Mesenchymal stem cell (in vitro differentiated cells and primary cell): ENCODE measurements around the gene CCDC127.

Experiments
- DNase-seq: peaks from one replicate; pipeline ENCODE4 v3.0.0-alpha.2; 2013
- H2AFZ ChIP-seq: one replicate; pipeline ENCODE4 v1.6.1; 2013; ENCODE audit warnings: low read depth, mild to moderate bottlenecking, control low read depth, inconsistent platforms, low read length, moderate library complexity
- H2AK5ac ChIP-seq: 2 replicates; pipeline ENCODE4 v1.6.1; 2013; ENCODE audit warnings: low read length, moderate library complexity, mild to moderate bottlenecking, inconsistent platforms; ENCODE audit not compliant: severe bottlenecking
- H2BK120ac ChIP-seq: one replicate; pipeline ENCODE4 v1.6.1; 2013; ENCODE audit warnings: low read depth, mild to moderate bottlenecking, inconsistent platforms, low read length, moderate library complexity
- H2BK12ac ChIP-seq, 2 experiments: one replicate each; pipeline ENCODE4 v1.6.1; 2013; ENCODE audit warnings: inconsistent platforms in 2 of 2, low read length in 2 of 2, mild to moderate bottlenecking in 2 of 2, moderate library complexity in 2 of 2, control low read depth in 1 of 2
- H2BK15ac ChIP-seq: one replicate; pipeline ENCODE4 v1.6.1; 2013; ENCODE audit warnings: mild to moderate bottlenecking, low read depth, inconsistent platforms; ENCODE audit not compliant: poor library complexity, severe bottlenecking
- H2BK5ac ChIP-seq: 2 replicates; pipeline ENCODE4 v1.6.1; 2013; ENCODE audit warnings: low read depth, mild to moderate bottlenecking, low read length, control low read depth, inconsistent platforms; ENCODE audit not compliant: poor library complexity, severe bottlenecking
- H3K14ac ChIP-seq, 2 experiments: one replicate each; pipeline ENCODE4 v1.6.1; 2013; ENCODE audit warnings: inconsistent platforms in 2 of 2, low read length in 2 of 2, control low read depth in 1 of 2, mild to moderate bottlenecking in 1 of 2, moderate library complexity in 1 of 2
- H3K18ac ChIP-seq, 2 experiments: one replicate each; pipeline ENCODE4 v1.6.1; 2013; ENCODE audit warnings: inconsistent platforms in 2 of 2, low read length in 2 of 2, control low read depth in 1 of 2, low read depth in 1 of 2, mild to moderate bottlenecking in 1 of 2
- H3K23ac ChIP-seq, 2 experiments: one replicate each; pipeline ENCODE4 v1.6.1; 2013; ENCODE audit warnings: inconsistent platforms in 2 of 2, low read length in 2 of 2, mild to moderate bottlenecking in 2 of 2, moderate library complexity in 2 of 2, control low read depth in 1 of 2
- H3K27ac ChIP-seq: 2 replicates; pipeline ENCODE4 v1.5.1; 2013; ENCODE audit warnings: mild to moderate bottlenecking, moderate library complexity, low read length, control low read depth, inconsistent platforms; ENCODE audit not compliant: poor library complexity, severe bottlenecking
- H3K27me3 ChIP-seq, 2 experiments: 2 replicates each; pipeline versions ENCODE4 v1.6.1 to v1.7.0; 2013; ENCODE audit warnings: low read length in 2 of 2, mild to moderate bottlenecking in 2 of 2, moderate library complexity in 2 of 2, control low read depth in 1 of 2, inconsistent platforms in 1 of 2; ENCODE audit not compliant: control insufficient read depth in 1 of 2, insufficient read depth in 1 of 2
- H3K36me3 ChIP-seq, 2 experiments: 2 replicates each; pipeline versions ENCODE4 v1.6.1 to v1.7.0; 2013; ENCODE audit warnings: low read length in 2 of 2, control low read depth in 1 of 2, inconsistent platforms in 1 of 2, low read depth in 1 of 2, mild to moderate bottlenecking in 1 of 2; ENCODE audit not compliant: insufficient read depth in 2 of 2, control insufficient read depth in 1 of 2
- H3K4ac ChIP-seq, 2 experiments: one replicate each; pipeline ENCODE4 v1.6.1; 2013; ENCODE audit warnings: inconsistent platforms in 2 of 2, low read length in 2 of 2, mild to moderate bottlenecking in 2 of 2, moderate library complexity in 2 of 2, control low read depth in 1 of 2, low read depth in 1 of 2
- H3K4me1 ChIP-seq: 2 replicates; pipeline ENCODE4 v1.6.1; 2013; ENCODE audit warnings: low read depth, low read length, control low read depth; ENCODE audit not compliant: control insufficient read depth, insufficient read depth
- H3K4me2 ChIP-seq: 2 replicates; pipeline ENCODE4 v1.6.1; 2013; ENCODE audit warnings: low read length, mild to moderate bottlenecking, inconsistent platforms; ENCODE audit not compliant: poor library complexity, severe bottlenecking
- H3K4me3 ChIP-seq, 2 experiments: 2 replicates each; pipeline versions ENCODE4 v1.5.1 to v1.7.0; 2013; ENCODE audit warnings: low read length in 2 of 2, mild to moderate bottlenecking in 2 of 2, control low read depth in 1 of 2, low read depth in 1 of 2; ENCODE audit not compliant: insufficient read depth in 1 of 2
- H3K79me1 ChIP-seq: replicated peaks from 2 replicates; pipeline ENCODE4 v1.6.1; 2013; ENCODE audit warnings: mild to moderate bottlenecking, control low read depth, low read length, inconsistent platforms; ENCODE audit not compliant: poor library complexity, severe bottlenecking
- H3K9ac ChIP-seq: 2 replicates; pipeline ENCODE4 v1.7.0; 2013; ENCODE audit warnings: mild to moderate bottlenecking, low read length, moderate library complexity
- H3K9me3 ChIP-seq: 2 replicates; pipeline ENCODE4 v1.7.0; 2013; ENCODE audit warnings: mild to moderate bottlenecking, low read length; ENCODE audit not compliant: control insufficient read depth
- H4K8ac ChIP-seq: one replicate; pipeline ENCODE4 v1.6.1; 2013; ENCODE audit warnings: inconsistent platforms, mild to moderate bottlenecking, low read length, moderate library complexity
- H4K91ac ChIP-seq: one replicate; pipeline ENCODE4 v1.6.1; 2013; ENCODE audit warnings: mild to moderate bottlenecking, low read length, inconsistent platforms
- WGBS: methylation state at CpG from one replicate; pipeline ENCODE4 v1.1.7; 2013; ENCODE audit warnings: mixed read lengths; 5-methylcytosine and 5-hydroxymethylcytosine counted together

CCDC127 gene

GRCh38 chr5:195401-196160 is 22.4 kb downstream of the CCDC127 start:
- no peaks in the 10 kb centered on the region for H3K4me1 ChIP-seq
- H3K4me2 ChIP-seq = no peak overlapping the region
- H3K36me3 ChIP-seq = peaks cover 7 to 42% of the 10 kb centered on the region in 2 experiments
- no peak overlapping the region for H2BK120ac ChIP-seq
- no peak overlapping the region for H3K27ac ChIP-seq
- no peak overlapping the region for H2AFZ ChIP-seq
- H3K4me3 ChIP-seq = no peak overlapping the region
- H2BK15ac ChIP-seq = no peak overlapping the region
- no peak overlapping the region for H3K14ac ChIP-seq
- H3K23ac ChIP-seq = no peak overlapping the region
- H2BK5ac ChIP-seq = no peak overlapping the region
- peaks cover 26% of the 10 kb centered on the region for H3K79me1 ChIP-seq
- H3K9ac ChIP-seq = no peak overlapping the region
- DNase-seq = no peak
- H3K27me3 ChIP-seq = peaks cover 0 to 23% of the 10 kb centered on the region in 2 experiments
- H2AK5ac ChIP-seq = no peak overlapping the region
- no peak overlapping the region for H4K91ac ChIP-seq
- H4K8ac ChIP-seq = no peak overlapping the region
- 84% methylated on average over 31 of the region's 33 CpGs for WGBS
- no peaks in the 10 kb centered on the region for H3K9me3 ChIP-seq
- H3K4ac ChIP-seq = no peak overlapping the region
- no peak overlapping the region for H3K18ac ChIP-seq
- no peak overlapping the region for H2BK12ac ChIP-seq

- H2BK5ac ChIP-seq = no peak overlapping the region
- no peak overlapping the region for H4K8ac ChIP-seq
- H2AK5ac ChIP-seq = no peak overlapping the region
- H3K27me3 ChIP-seq = peaks cover 0 to 30% of the 10 kb centered on the region in 2 experiments
- no peak overlapping the region for H4K91ac ChIP-seq
- no peak overlapping the region for H3K4me2 ChIP-seq
- H3K4me3 ChIP-seq = no peak overlapping the region
- no peaks in the 10 kb centered on the region for H3K9me3 ChIP-seq
- WGBS = 95% methylated on average over 36 of the region's 36 CpGs
- DNase-seq = no peak
- no peak overlapping the region for H3K18ac ChIP-seq
- H3K14ac ChIP-seq = no peak overlapping the region
- H2BK12ac ChIP-seq = no peak overlapping the region
- H2BK120ac ChIP-seq = no peak overlapping the region
- H3K9ac ChIP-seq = no peak overlapping the region
- H3K79me1 ChIP-seq = peaks cover 17% of the 10 kb centered on the region
- peaks cover 7 to 35% of the 10 kb centered on the region in 2 experiments for H3K36me3 ChIP-seq
- no peak overlapping the region for H2AFZ ChIP-seq
- no peak overlapping the region for H3K4ac ChIP-seq
- peak overlapping the region in 1 of 2 experiments; percentile 54 for H3K23ac ChIP-seq
- H3K27ac ChIP-seq = no peak overlapping the region
- H3K4me1 ChIP-seq = peaks cover 2% of the 10 kb centered on the region
- H2BK15ac ChIP-seq = no peak overlapping the region
These were observed 23.2 kb downstream of the CCDC127 start for GRCh38 chr5:194603-195209.

- no peak for DNase-seq
- no peak overlapping the region for H3K4me2 ChIP-seq
- no peak overlapping the region for H3K18ac ChIP-seq
- no peak overlapping the region for H2AK5ac ChIP-seq
- no peak overlapping the region for H4K8ac ChIP-seq
- peaks cover 2% of the 10 kb centered on the region for H3K4me1 ChIP-seq
- 91% methylated on average over 12 of the region's 15 CpGs for WGBS
- H3K27ac ChIP-seq = no peak overlapping the region
- H2BK120ac ChIP-seq = no peak overlapping the region
- no peak overlapping the region for H3K9ac ChIP-seq
- peaks cover 7 to 29% of the 10 kb centered on the region in 2 experiments for H3K36me3 ChIP-seq
- H4K91ac ChIP-seq = no peak overlapping the region
- H3K4me3 ChIP-seq = no peak overlapping the region
- H2AFZ ChIP-seq = no peak overlapping the region
- H2BK15ac ChIP-seq = no peak overlapping the region
- H3K23ac ChIP-seq = no peak overlapping the region
- no peak overlapping the region for H2BK12ac ChIP-seq
- no peak overlapping the region for H3K4ac ChIP-seq
- H3K14ac ChIP-seq = no peak overlapping the region
- H2BK5ac ChIP-seq = no peak overlapping the region
- H3K79me1 ChIP-seq = peaks cover 13% of the 10 kb centered on the region
- H3K9me3 ChIP-seq = no peaks in the 10 kb centered on the region
- peaks cover 0 to 33% of the 10 kb centered on the region in 2 experiments for H3K27me3 ChIP-seq
These were observed 23.9 kb downstream of the CCDC127 start for GRCh38 chr5:194102-194501.

GRCh38 chr5:192970-193831 is 24.8 kb downstream of the CCDC127 start:
- no peak overlapping the region for H3K27ac ChIP-seq
- peak overlapping the region; percentile 38 for H2BK15ac ChIP-seq
- H4K91ac ChIP-seq = no peak overlapping the region
- H2BK12ac ChIP-seq = no peak overlapping the region
- no peaks in the 10 kb centered on the region for H3K9me3 ChIP-seq
- no peak overlapping the region for H3K18ac ChIP-seq
- no peak overlapping the region for H2BK120ac ChIP-seq
- H3K23ac ChIP-seq = no peak overlapping the region
- H2AFZ ChIP-seq = no peak overlapping the region
- peaks cover 10% of the 10 kb centered on the region for H3K4me1 ChIP-seq
- no peak overlapping the region for H4K8ac ChIP-seq
- H2BK5ac ChIP-seq = no peak overlapping the region
- no peak overlapping the region for H3K9ac ChIP-seq
- peaks cover 0 to 20% of the 10 kb centered on the region in 2 experiments for H3K36me3 ChIP-seq
- peaks cover 7% of the 10 kb centered on the region for H3K79me1 ChIP-seq
- H3K4me2 ChIP-seq = no peak overlapping the region
- WGBS = 91% methylated on average over 17 of the region's 17 CpGs
- H3K14ac ChIP-seq = no peak overlapping the region
- no peak for DNase-seq
- H2AK5ac ChIP-seq = no peak overlapping the region
- peaks cover 0 to 33% of the 10 kb centered on the region in 2 experiments for H3K27me3 ChIP-seq
- no peak overlapping the region for H3K4ac ChIP-seq
- H3K4me3 ChIP-seq = no peak overlapping the region
